Daoy (cell line): Measurements from ENCODE around the gene TMEM255B. TPM values are rescaled to one million over a fixed set of nuclear protein-coding genes. Genes with fewer than 3 reads are reported as not detected.
"Not testable (repeated sequence)": the region's sequence is repeated elsewhere in the genome, so short reads cannot be mapped to it uniquely, and the experiment has no call there.

Experiments
- DNase-seq: peaks from one replicate; pipeline ENCODE4 v3.0.0-alpha.2; 2015; ENCODE audit warnings: low read depth
- total RNA-seq: library from RNA; depleted of rRNA; stranded (reverse); fragments of >200 nt; shearing (Covaris generic); gene quantifications from 2 replicates; pipeline ENCODE4 v1.2.3, GENCODE V29; 2014

TMEM255B gene
- total RNA-seq, 1 experiment from 2014 or later: 3.8 TPM

- peak; percentile 30 for DNase-seq
These were observed 27.3 kb downstream of the TMEM255B start for GRCh38 chr13:113786262-113786841.

DNA sequence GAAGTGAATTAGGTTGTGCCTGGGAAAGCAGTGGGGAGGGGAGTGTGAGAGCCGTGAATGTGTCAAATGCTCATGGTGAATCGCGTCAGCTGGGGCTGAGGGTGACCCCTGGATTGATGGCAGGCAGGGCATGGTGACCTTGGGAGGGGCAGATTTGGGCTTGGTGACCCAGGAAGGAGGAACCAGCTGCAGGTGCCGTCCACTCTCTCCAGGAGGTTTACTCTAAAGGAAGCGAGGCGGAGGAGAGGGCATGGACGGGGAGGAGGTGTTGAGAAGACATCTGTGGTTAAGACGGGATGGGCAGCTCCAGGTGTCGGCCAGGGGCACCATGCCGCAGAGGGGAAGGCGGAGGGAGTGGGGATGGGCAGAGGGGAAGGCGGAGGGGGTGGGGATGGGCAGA, 28.7 kb downstream of the TMEM255B start:
- DNase-seq: no peak

DNA sequence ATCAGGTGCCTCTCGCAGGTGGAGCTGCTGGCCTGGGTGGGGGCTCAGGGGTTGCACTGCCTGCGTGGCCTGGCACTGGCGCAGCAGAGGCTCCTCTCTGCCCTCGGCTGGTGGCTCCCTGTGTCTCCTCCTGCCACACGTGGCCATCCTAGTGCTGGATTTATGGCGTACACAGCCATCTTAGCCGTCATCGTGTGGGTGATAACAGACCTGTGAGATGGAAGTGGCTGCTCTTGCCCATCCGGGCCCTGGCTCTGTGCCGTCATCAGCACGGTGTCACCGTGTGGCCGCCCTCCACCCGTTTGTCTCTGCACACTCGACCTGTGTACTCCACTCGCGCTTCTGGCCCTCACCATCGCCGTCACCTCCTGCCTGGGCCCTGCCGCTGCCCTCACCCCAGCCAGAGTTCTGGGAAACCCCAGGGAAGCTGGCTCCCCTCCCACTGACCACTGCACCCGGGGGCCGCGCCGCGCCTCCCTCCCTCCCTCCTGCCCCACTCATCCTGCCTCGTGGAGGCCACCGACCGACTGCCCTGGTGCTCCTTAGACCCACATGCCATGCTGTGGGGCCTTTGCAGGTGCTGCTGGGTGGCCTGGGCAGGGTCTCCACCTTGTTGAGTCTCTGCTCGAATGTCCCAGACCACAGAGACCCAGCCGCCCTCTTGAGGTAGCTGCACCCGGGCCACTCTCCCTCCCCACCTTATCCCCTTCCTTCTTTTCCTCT, 29.5 kb downstream of the TMEM255B start:
- no peak for DNase-seq

- no peak for DNase-seq
These were observed 30.1 kb downstream of the TMEM255B start for GRCh38 chr13:113789167-113789566.

- not testable (repeated sequence) for DNase-seq
These were observed 30.9 kb downstream of the TMEM255B start for GRCh38 chr13:113789931-113790330.

DNA sequence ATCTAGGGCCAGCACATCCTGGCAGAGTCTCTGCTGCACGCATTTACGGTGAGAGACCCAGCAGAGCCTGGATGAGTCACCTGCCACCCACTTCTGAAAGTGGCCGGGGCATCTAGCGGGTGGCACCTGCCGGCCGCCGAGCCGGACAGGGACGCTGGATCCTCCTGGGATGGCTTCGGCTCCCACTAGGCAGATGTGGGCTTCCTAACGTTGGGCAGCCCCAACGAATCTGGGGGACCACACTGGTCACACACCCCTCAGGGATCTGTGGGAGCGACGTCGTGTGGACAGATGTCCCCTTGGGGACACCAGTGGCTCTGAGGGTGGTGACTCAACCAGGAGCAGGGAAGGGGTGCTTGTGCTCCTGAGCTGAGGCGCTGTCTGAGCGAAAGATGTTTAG, 32.2 kb downstream of the TMEM255B start:
- no peak for DNase-seq

- DNase-seq: no peak
These were observed 32.7 kb downstream of the TMEM255B start for GRCh38 chr13:113791761-113792160.

GRCh38 chr13:113792236-113792770, 33.3 kb downstream of the TMEM255B start:
- no peak for DNase-seq

DNA sequence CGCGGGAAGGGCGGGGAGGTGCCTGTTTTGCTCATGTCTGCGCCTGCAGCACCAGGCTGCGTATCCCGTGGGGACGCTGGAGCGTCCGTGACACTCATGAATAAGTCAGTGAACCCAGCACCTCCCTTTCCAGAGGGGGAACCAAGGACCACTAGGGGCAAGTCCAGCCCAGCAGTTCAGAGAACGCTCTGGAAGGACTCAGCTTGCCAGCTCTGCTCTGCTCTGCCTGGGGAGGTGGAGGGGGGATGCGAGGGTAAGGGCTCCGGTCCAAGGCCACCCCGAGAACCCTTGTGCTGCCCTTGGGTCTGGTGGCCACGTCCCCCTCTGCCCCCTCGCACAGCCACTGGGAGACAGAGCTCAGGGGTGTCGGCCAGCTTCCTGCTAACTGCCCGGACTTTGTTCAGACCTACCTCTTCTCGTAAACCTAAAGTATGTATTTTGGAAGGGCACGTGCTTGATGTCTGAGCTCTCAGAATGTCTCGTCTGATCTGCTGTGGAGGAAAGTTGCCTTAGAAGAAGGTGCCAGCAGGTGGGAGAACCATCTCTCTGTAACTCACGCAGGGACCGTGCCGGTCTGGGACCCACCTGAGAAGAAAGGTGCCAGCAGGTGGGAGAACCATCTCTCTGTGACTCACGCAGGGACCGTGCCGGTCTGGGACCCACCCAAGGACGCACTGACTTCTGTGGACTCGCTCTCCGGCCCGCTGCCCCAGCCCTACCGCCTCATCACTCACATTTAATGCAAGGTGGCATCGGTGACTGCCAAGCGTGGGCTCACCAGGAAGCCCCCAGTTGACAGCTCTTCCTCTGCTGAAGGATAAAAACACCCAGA, 34.1 kb downstream of the TMEM255B start:
- DNase-seq: no peak

GRCh38 chr13:113793718-113794085, 34.7 kb downstream of the TMEM255B start:
- DNase-seq: no peak

- no peak for DNase-seq
These were observed 35.1 kb downstream of the TMEM255B start for GRCh38 chr13:113794086-113794485.

DNA sequence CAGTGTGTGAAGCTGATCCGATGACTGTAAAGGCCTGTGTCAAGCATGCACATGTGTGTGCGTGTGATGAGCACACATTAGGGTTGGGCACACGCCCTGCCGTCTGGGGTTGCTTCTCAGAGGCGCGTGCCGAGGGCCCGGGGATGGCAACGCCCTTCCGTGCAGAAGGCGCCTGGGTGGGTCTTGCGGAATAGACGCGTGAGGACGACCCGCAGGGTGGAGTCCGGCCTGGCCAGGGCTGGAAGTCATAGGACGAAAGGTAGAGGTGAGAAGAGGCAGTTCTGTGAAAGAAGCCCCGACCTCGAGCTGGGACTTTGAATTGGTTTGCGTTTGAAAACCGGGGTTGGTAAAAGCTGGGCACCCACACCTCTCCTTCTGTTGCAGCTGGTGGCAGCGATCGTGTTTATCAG, 35.7 kb downstream of the TMEM255B start:
- DNase-seq: no peak

- not testable (repeated sequence) for DNase-seq
These were observed 36.3 kb downstream of the TMEM255B start for GRCh38 chr13:113795362-113795761.

DNA sequence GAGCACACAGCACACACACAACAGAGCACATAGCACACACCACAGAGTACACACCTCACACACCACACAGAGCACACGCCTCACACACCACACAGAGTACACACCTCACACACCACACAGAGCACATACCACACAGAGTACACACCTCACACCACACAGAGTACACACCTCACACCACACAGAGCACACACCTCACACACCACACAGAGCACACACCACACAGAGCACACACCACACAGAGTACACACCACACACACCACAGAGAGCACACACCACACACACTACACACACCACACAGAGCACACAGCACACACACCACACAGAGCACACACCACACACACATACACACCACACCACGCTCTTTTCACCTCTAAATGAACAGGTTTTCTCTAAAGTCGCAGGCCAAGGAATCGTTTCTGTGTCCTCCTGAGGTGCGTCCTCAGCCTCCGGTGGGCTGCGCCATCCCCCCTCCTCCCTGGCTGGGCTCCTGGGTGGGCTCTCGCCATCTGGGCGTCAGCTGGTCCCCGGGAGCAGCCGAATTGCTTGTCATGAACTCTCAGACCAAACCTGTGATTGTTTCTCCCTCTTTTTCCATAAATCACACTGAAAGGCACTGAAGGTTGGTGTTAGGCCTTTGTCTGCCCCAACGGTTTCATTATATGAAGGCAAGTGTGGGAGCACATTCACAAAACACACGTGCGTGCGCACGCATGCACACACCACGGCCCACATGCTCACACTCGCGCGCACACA, 37.4 kb downstream of the TMEM255B start:
- DNase-seq: no peak

- DNase-seq: no peak
These were observed 38.1 kb downstream of the TMEM255B start for GRCh38 chr13:113796964-113797676.

DNA sequence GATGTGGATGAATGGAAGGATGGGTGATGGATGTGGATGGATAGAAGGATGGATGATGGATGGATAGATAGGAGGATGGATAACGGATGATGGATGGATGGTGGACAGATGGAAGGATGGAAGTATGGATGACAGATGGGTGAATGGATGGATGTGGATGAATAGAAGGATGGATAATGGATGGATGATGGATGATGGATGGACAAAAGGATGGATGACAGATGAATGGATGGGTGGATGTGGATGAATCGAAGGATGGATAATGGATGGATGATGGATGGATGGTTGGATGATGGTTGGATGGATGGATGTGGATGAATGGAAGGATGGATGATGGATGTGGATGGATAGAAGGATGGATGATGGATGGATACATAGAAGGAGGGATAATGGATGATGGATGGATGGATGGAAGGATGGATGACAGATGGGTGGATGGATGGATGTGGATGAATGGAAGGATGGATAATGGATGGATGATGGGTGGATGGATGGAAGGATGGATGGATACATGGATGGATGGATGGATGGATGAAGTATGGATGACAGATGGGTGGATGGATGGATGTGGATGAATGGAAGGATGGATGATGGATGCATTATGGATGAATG, 39.3 kb downstream of the TMEM255B start:
- no peak for DNase-seq

DNA sequence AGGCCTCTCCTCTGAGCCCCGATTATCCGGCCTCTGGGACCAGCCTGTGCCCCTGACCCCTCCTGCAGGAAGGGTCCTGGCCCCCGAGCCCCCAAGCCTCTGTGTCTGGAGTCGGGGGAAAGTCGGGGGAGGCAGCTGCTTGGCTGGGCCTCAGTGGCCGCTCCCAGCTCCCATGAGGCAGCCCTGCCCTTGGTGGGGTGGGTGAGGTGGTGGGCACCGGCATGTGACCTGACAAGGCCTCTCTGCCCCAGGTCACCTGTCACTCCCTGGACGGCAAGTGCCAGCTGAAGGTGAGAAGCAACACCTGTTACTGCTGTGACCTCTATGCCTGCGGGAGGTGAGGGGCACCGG, 41.5 kb downstream of the TMEM255B start:
- no peak for DNase-seq

DNA sequence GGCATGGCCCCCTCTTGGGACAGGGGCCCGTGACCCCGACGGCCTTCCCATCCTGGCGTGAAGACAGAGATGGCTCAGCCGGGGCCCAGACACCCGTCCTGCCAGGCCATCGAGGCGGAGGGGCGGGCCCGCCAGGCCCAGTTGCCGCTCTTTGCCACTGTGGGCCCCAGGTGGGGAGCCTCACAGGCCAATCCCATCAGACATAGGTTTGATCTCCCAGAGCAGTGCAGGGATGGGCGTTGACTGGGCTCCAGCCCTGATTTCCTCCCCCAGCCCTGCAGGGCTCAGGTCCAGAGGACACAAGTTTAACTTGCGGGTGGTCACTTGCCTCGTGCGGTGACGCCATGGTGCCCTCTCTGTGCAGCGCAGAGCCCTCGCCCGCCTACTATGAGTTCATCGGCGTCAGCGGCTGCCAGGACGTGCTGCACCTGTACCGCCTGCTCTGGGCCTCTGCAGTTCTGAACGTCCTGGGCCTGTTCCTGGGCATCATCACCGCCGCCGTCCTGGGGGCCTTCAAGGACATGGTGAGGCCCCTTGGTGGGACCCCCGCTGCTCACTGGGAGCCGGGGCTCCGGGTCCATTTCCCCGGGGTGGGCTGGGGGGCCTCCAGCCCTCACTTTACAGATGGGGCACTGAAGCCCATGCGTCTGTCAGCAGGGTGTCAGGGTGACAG, 42.4 kb downstream of the TMEM255B start:
- no peak for DNase-seq

GRCh38 chr13:113802090-113802531, 43.1 kb downstream of the TMEM255B start:
- peak; percentile 83 for DNase-seq

GRCh38 chr13:113802761-113803160, 43.7 kb downstream of the TMEM255B start:
- no peak for DNase-seq
